Germinal center (tissue), 1 donor: Measurements from ENCODE around the gene PTK6.

ENCODE experiments used
- DNase-seq: peaks from one replicate; pipeline ENCODE4 v3.0.0; 2012; ENCODE audit warnings: mixed read lengths, low spot score

Gene PTK6

DNA sequence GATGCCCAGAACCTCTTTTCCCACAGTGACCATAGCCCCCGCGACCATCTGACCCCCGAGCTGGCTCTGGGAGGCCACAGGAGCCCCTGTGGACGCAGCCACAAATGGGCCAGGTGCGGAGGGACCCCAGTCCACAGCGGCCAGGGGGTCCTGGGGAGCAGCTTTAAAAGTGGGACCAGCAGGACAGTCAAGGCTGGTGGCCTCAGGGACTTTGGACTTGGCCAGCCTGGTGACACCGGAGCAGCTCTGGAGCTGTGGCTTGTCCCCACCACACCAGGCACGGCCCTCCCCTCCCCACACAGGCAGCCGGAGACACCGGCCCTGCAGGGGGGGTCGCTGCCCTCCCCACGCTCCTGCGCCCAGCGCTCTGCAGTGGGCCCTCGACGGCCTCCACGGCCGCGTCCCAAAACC is 20.3 kb upstream of the PTK6 start:
- DNase-seq: no peak

DNA sequence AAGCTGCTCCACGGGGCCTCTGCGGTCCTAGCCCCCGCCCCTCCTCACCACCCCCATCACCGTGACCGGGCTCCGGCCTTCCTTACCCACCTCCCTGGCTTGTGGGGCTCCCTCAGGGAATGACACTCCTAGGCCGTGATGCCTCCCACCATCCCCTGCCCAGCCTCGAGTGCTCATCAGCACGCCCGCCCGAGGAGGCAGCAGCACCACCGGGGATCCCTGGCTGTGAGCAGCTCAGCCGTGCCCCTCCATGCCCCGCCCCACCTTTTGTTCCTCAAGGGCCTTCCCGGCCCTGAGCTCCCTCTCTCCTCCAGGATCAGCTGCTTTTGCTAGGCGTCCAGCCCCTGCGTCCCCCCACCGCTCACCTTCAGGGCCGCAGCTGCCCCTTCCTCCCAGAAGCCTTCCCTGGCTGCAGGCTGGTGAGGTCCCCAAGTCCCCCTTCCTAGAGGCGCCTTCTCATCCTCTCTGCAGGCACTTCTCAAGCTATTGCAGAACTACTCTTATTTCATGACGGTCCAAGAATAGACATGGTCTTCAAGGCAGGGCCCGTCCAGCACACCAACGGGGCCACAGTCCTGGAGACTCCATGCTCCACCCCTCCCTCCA is 19.8 kb upstream of the PTK6 start:
- DNase-seq: no peak

DNA sequence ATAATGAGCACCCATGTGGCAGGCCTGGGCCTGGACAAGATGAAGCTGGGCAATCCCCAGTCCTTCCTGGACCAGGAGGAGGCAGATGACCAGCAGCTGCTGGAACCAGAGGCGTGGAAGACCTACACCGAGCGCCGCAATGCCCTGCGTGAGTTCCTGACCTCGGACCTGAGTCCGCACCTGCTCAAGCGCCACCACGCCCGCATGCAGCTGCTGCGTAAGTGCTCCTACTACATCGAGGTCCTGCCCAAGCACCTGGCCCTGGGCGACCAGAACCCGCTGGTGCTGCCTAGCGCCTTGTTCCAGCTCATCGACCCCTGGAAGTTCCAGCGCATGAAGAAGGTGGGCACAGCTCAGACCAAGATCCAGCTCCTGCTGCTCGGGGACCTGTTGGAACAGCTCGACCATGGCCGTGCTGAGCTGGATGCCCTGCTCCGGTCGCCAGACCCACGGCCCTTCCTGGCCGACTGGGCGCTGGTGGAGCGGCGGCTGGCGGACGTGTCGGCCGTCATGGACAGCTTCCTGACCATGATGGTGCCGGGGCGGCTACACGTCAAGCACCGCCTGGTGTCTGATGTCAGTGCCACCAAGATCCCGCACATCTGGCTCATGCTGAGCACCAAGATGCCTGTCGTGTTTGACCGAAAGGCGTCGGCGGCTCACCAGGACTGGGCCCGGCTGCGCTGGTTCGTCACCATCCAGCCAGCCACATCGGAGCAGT is 18.6 kb upstream of the PTK6 start:
- no peak for DNase-seq

DNA sequence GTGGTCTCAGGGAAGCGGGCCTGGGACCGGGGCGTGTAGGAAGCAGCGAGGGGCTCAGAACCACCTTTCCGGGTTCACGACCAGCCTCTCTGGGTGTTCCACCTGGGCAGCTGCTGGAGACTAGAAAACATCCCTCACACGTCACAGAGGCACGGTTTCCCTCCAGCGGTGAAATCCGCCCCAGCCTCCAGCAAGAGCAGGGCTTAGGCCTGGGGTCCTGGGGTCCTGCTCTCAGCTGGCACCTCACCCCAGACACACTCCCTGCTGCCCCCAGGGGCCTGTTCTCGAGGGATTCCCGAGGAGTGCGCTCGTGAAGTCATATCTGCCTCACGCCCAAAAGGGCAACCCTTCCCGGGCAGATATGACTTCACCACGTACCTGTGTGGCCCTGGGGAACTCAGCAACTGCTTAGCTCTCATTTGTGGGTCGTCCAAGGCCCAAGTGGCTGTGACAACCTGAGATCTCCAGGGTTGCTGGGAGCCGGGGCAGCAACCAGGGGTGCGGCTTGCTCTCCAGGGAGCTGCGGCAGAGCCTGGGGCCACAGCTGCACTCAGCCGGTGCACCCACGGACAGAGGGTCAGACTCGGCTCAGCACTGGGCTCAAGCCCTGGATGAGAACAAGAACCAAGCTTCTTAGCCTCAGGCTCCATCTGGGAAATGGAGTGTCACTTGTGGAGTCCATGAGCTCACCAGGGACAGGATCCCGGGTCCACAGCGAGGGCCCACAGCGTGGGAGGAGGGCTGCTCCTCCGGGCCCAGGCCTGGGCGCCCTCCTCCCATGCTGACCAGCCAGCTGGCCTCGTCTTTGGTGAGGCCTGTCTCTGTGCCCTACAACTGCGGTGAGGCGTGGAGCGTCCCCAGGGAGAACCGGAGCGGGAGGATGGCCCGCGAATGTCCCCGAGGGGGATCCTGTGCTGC is 17.4 kb upstream of the PTK6 start:
- peak; percentile 55 for DNase-seq

DNA sequence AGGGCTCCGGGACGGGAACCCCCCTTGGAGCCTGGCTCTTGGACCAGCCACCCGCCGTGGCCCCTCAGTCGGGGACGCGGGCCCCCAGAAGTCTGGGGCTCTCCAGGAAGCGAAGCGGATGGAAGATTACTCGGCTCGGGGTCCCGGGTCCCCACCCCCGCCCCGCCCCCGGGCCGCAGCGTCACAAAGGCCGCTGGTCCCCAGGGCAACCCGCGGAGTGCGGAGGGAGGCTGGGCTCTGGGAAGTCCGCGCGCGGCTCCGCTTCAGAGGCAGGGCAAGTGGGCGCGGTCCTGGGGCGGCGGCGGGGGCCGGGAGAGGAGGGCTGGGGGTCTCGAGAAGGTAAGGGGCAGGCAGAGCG is 16.7 kb upstream of the PTK6 start, which contains the start of gene FNDC11:
Gene FNDC11 (plus strand): TSS at position 227 of the 358 bp plus-strand sequence. CDS start 1,505 bp downstream, outside the sequence.
- DNase-seq: peak; percentile 55

DNA sequence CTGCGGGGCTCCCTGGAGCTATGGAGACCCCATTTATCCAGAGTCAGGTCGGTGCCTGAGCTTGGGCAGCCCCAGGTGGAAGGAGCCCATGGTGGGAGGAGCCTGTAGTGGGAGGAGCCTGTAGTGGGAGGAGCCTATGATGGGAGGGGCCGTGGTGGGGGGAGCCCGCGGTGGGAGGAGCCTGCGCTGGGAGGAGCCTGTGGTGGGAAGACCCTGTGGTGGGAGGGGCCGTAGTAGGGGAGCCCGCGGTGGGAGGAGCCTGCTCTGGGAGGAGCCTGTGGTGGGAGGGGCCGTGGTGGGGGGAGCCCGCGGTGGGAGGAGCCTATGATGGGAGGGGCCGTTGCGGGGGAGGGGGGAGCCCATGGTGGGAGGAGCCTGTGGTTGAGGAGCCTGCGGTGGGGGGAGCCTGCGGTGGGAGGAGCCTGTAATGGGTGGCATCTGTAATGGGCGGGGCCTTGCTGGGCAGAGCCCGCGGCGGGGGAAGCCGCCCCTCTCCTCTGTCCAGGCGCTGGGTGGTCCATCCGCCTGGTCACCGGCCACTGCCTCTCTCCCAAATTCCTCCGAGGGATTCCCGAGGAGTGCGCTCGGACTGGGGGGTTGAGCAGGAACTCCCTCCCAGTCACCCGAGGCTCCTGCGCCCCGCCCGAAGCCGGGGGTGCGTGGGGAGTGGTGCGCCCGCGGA is 16.2 kb upstream of the PTK6 start:
- DNase-seq: peak; percentile 89

DNA sequence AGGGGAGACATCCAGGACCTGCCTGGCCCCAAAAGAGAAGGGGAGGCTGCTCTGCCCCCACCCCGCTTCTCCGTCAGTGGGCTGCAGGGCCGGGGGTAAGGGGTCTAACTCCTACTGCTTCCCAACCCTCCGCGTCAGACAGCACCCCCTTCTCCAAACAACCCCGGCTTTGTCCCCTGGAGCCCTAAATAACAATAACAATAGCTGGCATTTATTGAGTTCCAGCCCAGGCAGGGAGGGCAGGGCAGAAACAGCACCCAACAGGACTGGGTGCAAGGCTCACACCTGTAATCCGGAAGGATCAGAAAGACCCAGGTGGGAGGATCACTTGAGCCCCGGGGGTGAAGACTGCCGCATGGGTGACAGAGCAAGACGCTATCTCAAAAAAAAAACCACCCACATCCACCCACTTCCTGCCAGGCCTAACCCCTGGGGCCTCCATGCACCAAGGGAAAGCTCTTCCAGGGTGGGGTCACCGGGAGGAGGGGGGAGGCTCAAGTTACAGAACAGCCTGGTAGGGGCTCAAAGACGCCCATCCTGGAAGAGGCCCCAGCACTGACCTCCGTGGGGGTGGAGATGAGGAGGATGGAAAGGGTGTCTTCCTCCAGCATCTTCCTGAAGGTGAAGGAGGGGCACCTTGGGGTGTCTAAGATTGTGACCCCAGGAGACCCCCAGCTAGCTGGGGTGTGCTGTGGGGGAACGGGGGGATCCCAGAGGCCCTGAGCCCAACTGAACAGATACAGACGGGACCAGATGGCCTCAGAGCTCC is 15.5 kb upstream of the PTK6 start:
- DNase-seq: peak; percentile 57

DNA sequence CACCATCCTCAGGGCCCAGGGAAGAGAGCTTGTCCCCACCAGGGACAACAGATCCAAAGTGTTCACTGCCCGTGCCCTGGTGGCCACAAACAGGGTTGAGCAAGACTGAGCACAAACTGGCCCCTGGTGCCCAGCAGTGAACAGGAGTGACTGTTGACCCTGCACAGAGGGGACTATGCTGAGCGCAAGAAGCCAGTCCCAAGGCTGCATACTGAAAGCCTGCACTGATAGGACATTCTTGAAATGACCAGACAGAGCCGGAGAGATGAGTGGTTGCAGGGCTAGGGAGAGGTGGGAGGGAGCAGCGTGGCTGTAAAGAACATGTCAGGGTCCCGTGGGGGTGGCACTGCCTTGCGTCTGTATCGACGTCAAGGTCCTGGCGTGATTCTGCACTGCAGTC is 13.9 kb upstream of the PTK6 start:
- no peak for DNase-seq

DNA sequence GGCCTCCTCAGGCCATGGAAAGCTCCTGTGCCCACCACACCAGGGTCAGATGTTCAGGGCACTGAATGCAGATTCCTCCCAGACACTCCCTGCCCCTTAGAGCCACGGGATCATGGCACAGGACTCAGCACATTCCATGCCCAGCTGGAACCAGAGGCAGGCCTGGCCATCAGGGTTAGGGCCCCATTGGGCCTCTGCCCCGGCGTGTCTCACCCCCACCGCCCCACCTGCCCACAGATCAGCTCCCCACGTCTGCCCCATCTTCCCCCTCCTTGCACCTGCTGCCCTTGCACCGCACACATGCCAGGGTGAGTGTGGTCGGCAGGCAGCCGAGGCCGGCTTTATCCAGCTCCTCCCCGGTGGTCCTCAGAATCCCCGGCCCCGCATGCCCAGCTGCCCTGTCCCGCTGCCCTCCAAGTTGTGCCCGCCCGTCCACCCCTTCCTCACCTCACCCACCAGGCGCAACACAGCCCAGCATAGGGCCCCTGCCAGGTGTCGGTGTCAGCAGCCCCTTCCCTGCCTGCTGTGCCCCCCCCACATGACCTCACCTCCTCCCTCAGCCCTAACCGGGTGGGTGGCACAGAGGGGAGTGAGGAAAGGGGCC is 12.6 kb upstream of the PTK6 start:
- DNase-seq: no peak

DNA sequence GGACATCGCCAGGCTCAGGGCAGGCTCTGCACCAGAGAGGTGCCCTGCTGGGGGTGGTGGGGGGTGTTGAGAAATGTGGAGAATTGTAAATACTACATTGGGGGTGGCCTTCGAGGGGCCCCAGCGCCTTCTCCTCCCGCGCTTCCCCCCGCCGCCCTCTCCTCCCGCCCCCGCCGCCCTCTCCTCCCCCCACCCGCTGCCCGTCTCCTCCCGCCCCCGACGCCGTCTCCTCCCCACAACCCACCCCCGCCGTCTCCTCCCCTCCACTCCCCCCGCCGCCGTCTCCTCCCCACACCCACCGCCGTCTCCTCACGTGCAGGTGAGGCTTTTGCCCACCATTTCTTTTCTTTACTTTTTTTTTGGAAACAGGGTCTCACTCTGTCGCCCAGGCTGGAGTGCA is 11.8 kb upstream of the PTK6 start:
- no peak for DNase-seq

DNA sequence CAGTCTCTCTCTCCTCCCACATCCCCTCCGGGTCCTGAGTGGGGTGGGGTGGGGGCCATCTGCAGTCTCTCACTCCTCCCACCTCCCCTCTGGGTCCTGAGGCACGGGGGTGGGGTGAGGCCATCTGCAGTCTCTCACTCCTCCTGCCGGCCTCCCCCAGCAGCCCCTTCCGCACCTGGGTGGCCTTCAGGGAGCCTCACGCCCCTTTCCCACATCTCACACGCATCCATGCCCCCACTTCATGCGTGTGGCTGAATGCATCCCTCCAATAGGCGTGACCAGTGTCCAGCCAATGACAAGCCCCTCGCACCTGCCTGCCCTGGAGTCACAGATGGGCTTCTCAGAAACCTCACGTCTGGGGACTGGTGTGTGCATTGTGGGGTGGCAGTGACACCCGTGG is 11.4 kb upstream of the PTK6 start:
- no peak for DNase-seq

DNA sequence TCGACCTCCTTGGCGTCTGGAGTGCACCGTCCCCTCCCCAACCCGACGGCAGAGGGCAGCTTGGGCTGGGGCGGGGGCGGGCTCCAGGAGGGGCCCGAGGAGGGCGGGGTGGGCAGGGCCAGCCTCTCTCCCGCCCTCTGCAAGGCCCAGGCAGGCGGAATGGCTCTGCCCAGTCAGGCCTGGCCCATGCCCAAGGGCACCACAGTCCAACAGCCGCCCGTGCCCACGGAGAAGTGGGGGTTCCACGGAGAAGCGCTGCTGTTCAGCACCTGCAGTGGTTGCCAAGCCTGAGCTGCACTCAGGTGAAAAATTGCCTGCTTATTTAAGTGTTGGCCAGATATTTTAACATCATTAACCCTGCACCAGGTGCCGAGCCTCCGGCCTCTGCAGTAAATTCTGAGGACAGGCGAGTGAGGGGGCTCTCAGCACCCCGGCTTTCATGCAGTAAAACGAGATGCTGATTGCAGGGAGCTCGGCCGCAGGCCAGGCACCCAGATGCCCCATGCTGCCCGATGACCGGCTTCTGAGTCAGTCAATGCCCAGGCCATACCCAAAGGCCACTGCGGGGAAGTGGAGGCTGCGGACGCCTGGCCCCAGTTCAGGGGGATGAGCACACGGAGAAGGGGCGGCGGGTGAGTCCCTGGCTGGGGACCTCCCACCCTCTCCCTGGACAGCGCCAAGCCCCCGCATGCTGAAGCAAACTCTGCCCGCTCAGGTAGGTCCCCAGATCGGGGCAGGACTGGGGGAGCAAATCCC is 10.7 kb upstream of the PTK6 start, which contains the start of gene SRMS:
Gene SRMS (minus strand): TSS at position 25 of the 756 bp plus-strand sequence. CDS start 286 bp downstream, outside the sequence.
- DNase-seq: no peak

DNA sequence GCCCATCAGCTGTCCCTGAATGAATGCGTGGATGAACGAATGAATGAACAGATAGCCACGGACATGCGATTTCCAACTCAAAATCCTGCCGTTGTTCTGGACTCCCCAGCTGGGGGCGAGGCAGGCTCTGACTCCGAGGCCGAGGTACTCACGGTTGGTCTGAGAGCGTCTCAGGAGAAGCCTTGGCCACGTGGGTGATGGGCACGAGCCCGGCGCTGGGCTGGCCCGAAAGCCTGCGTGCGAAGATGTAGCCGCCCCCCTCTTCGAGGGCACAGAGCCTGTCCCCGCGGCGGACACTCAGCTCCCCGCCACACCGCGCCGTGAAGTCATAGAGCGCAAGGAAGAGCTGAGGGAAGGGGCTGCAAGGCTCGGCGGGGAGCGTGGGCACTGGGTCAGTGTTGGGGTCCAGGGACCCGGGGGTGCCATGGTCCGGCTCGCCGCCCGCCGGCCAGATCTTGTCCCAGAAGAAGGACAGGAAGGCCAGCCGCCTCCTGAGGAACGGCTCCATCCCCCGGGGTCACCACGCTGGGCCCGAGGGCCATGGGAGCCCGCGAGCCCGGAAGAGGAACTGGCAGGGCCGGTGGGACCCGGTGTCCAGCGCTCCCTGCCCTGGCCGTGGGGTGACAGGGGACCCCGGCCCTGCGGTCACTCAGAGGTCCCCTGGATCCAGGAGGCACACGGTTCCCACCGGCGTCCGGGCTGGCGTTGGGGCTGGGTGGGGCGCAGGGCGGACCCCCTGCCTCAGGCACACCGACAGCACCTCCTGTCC is 10.0 kb upstream of the PTK6 start:
- DNase-seq: no peak

DNA sequence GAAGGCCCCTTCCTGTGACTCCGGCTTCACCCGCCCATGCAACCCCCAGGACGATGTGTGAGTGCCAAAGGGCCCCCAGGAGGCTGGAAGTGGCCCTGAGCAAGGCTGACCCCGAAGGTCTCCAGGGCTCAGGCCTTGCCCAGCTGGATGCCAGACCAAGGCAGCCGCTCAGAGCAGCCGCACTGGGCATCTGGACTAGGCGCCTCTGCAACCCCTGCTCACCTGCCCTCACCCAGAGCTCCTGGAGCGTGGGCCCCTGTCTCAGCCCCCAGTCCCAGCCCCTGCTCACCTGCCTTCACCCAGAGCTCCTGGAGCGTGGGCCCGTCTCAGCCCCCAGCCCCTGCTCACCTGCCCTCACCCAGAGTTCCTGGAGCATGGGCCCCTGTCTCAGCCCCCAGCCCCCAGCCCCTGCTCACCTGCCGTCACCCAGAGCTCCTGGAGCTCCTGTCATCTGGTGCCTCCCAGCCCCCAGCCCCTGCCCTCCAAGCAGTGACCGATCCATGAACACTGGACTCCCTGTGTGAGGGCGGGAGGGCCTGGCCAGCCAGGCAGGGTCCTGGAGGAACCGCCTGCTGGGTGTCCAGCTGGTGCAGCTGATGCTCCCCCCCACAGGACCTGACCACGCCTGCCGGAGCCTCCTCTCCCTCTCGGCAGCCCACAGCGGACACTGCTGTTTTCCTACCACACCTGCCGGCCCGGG is 9.2 kb upstream of the PTK6 start:
- DNase-seq: no peak

DNA sequence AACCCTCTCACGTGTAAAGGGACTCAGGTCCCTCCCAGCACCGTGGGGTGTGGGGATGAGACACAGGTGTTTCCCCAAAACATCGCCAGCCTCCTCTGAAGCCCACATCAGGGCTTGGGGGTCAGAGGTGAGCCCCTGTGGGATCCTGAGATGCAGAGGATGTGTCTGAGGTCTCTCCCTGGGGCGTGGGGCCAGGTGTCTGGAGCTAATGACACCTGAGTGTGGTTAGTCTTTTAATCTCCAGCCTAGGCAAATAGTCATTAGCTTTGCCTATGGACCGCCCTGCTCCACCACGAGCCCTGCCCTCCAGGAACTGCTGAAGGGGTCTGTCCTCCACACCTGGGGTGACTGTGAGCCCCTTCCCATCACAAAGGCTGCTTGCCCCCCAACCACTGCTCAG is 8.6 kb upstream of the PTK6 start:
- DNase-seq: peak; percentile 47

DNA sequence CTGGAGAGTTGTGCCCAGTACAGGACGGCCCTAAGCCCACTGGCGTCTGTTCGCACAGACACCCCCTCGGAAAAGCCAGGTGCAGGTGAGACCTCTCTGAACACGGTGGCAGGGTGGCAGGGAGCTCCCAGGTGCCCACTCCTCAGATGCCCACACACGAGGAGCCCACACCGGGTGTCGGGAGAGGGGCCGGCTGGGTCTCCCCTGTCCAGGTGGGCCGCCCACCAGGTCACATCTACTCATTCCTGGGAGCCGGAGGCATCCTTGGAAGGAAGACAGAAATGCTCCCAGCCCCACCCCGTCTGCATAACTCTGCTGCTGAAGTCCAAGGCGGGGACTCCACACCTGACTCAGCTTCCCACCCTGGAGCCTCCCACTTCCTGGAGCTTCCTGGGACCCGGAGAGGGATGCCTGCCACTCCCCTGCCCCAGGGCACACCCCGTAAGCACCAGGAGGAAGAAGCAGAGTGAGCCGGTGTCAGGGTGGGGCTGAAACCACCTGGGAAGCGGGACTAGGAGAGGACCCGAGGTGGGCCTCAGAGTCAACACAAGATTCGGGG is 7.9 kb upstream of the PTK6 start:
- DNase-seq: no peak

DNA sequence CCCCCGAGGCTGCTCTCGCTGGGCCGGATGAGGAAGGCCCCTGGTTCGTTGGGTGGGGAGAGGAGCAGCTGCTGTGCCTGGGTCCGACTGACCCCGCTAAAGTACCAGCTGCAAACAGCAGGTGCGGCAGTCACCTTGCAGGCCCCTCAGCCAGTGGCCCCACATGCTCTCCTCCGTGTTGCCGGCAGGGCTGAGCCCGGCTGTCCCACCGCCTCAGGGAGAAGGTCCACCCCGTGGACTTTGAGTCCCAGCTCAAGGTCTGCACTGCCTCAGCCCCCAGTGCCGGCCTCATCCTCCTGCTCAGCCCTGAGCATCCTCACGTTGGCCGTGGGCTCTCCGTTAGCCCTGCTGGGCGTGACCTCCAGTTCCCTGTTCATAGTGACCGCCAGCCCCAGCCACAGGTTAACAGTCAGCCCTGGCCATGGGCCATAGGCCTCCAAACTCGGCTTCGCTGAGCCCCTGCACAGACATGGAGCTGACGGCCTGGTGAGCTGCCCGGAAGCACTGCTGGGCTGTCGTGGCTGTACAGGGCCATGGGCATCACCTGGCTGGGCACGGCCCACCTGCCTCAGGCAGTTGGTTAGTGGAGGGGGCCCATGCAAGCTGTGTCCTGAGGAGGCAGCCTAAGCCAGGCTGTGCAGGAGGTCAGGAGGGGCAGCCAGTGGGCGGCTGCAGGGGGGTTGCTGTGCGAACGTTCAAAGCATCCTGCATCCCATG is 7.2 kb upstream of the PTK6 start:
- no peak for DNase-seq

DNA sequence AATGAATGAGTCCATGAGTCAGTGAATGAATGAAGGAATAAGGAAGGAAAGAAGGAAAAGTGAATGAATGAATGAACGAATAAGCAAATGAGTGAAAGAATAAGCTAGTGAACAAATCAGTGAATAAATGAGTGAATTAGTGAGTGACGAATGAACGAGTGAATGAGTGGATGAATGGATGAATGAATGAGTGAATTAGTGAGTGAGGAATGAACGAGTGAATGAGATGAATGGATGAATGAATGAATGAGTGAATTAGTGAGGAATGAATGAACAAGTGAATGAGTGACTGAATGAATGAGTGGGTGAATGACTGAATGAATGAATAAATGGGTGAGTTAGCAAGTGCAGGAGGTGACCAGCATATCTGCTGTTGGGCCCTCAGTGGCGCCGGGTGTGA is 6.6 kb upstream of the PTK6 start:
- no peak for DNase-seq
